ENCODE measurements around the gene HENMT1.

Gene HENMT1

GRCh38 chr1:108699375-108700332 is 38.8 kb upstream of the HENMT1 start:
- TF ChIP-seq, protein P1, sequence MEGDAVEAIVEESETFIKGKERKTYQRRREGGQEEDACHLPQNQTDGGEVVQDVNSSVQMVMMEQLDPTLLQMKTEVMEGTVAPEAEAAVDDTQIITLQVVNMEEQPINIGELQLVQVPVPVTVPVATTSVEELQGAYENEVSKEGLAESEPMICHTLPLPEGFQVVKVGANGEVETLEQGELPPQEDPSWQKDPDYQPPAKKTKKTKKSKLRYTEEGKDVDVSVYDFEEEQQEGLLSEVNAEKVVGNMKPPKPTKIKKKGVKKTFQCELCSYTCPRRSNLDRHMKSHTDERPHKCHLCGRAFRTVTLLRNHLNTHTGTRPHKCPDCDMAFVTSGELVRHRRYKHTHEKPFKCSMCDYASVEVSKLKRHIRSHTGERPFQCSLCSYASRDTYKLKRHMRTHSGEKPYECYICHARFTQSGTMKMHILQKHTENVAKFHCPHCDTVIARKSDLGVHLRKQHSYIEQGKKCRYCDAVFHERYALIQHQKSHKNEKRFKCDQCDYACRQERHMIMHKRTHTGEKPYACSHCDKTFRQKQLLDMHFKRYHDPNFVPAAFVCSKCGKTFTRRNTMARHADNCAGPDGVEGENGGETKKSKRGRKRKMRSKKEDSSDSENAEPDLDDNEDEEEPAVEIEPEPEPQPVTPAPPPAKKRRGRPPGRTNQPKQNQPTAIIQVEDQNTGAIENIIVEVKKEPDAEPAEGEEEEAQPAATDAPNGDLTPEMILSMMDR (IDR thresholded peaks at IDR 0.05; ENCODE audit: control insufficient read depth, extremely low read depth, insufficient read depth), result no peak
- DNase-seq (ENCODE audit: low read depth), result no peak
- no peak overlapping the region for H3K4me3 ChIP-seq (ENCODE audit: low read depth, low read length)

DNA sequence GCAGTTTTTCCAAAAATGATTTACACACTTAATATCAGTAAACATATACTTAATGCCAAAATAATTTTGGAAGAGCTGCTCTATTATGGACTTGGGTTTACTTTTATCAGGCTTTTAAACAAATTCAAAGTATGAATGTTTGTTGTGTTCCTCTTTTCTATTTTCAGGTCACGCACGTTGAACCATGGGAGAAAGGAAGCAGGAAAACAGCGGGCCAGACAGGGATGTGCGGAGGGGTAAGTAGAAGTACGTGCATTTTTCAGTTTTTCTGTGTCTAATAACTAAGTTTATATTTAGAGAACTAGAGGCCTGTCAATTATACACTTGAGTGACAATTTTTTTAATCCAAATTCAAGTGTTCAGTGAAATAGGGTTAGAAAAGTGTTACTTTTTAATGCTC is 34.6 kb upstream of the HENMT1 start:
- TF ChIP-seq, protein P1 (IDR thresholded peaks at IDR 0.05; ENCODE audit: control insufficient read depth, extremely low read depth, insufficient read depth), result no peak
- no peak for DNase-seq (ENCODE audit: low read depth)
- no peak overlapping the region for H3K4me3 ChIP-seq (ENCODE audit: low read depth, low read length)

- peak overlapping the region; percentile 92 for H3K4me3 ChIP-seq (ENCODE audit: low read depth, low read length)
- DNase-seq (ENCODE audit: low read depth), result no peak
- TF ChIP-seq, protein P1 (IDR thresholded peaks at IDR 0.05; ENCODE audit: control insufficient read depth, extremely low read depth, insufficient read depth), result peak; percentile 40
Observed at GRCh38 chr1:108692724-108693655, 32.1 kb upstream of the HENMT1 start.

DNA sequence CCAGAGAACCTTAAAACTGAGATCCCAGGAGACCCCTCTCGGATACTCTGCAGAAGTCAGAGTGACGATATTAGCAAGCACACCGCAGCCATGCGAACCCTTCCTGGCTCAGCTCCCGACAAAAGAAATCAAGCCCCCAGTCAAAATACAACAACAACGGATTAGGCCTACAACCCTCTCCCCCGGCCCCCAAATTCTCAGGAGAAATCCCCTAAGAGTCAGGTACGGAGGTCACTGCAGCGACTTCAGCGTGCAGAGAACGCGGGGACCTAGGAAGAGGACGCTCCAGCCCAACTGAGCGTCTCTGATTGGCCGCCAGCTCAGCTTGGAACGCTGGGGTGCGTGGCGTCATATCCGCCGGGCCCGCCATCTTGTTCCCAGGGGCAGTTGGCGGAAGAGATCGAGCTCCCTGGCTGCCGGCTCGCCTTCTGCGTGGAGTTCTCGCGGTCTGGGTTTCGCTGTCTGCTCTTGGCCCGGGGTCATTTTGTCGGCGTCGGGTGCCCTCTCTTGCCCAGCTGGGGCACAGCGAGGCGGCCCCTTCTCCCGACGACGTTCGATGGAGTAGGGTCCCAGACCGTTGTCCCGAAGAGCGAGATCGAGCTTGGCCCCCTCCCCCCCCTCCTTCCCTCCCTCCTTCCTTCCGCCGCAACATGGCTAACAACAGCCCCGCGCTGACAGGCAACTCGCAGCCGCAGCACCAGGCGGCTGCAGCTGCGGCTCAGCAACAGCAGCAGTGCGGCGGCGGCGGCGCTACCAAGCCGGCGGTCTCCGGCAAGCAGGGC is 31.2 kb upstream of the HENMT1 start, which contains the start of gene PRPF38B:
Gene PRPF38B, plus strand, starts transcription at position 369 of the 782 bp plus-strand sequence. Its CDS starts 282 bp downstream, at position 651.
- TF ChIP-seq, protein P1 (IDR thresholded peaks at IDR 0.05; ENCODE audit: control insufficient read depth, extremely low read depth, insufficient read depth), result no peak
- peak within 1 kb of the TSS; percentile 92 for H3K4me3 ChIP-seq (ENCODE audit: low read depth, low read length)
- peak; percentile 76 for DNase-seq (ENCODE audit: low read depth)

DNA sequence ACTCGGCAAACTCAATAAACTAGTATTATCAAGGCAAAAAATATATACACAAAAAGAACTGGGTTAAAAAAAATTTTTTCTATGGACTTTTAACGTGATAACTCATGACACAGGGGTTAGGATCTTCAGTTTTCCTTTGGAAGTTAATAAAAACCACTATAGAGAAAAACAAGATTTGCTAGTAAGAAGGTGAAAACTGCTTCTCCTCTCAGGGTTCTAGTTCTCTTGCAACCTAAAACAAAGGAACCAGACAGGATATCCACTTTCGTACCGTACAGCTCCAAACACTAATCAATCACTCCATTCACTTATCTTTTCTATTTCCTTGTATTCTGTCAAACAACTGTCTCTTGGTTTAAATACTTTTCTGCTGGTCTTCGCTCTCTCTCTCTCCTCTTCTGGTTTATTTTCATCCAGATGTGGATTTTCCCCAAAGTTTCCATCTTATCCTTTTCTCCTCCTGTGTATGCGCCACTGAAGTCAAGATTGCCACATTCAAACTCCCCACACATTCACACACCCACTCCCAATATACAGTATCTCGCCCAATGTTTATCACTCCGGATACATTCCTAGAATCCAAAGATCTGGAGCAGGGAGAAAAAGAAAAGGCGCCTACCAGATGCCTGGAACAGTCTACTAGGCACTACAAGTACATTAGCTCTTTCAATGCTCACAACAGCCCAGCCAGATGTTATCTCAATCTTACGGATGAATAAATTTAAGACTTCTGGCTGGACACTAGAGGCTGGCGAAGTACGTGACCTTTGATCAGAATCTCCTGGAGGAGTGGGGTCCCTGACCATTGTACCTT is 30.4 kb upstream of the HENMT1 start:
- peak overlapping the region; percentile 92 for H3K4me3 ChIP-seq (ENCODE audit: low read depth, low read length)
- TF ChIP-seq, protein P1 (IDR thresholded peaks at IDR 0.05; ENCODE audit: control insufficient read depth, extremely low read depth, insufficient read depth), result no peak
- no peak for DNase-seq (ENCODE audit: low read depth)

Measured in LNCaP clone FGC (cell line).